Endothelial cell of umbilical vein (primary cell): ENCODE results near the gene KRTAP21-1. TPM values are rescaled to one million over a fixed set of nuclear protein-coding genes. Genes with fewer than 3 reads are reported as not detected.

Experiments used
- BruUV-seq: library from RNA; stranded (reverse); fragments of 400-500 nt; replicated peaks from 2 replicates; lab custom pipeline; 2021; lab: Mats Ljungman, UMichigan
- CTCF ChIA-PET: fragments of 300-600, 350-600 bp; sonication (Branson Sonifier 250); formaldehyde crosslinking; loops from one replicate; lab custom pipeline; 2021; ENCODE audit warnings: antibody characterized with exemption, inconsistent platforms; lab: Charles Lee
- POLR2A ChIA-PET: fragments of 300-600, 350-600 bp; sonication (Branson Sonifier 250); formaldehyde crosslinking; loops from one replicate; lab custom pipeline; 2021; ENCODE audit warnings: antibody characterized with exemption, inconsistent platforms; lab: Charles Lee
- DNase-seq: peaks from one replicate; pipeline ENCODE4 v3.0.0-alpha.2; 2011; ENCODE audit warnings: low read depth, low spot score
- FAIRE-seq: peaks from 2 replicates; lab custom pipeline; 2011; peaks lifted over from hg19 to GRCh38; lab: Jason Lieb, UNC
- H2AFZ ChIP-seq: 2 replicates; pipeline ENCODE4 v1.6.0; 2012; ENCODE audit warnings: low read depth, low read length, control low read depth, inconsistent platforms
- H3K27ac ChIP-seq: 2 replicates; pipeline ENCODE4 v1.5.1; 2011; ENCODE audit warnings: low read depth, mild to moderate bottlenecking, control low read depth, low read length, moderate library complexity; ENCODE audit not compliant: insufficient read depth
- H3K27me3 ChIP-seq, 2 experiments: 2 replicates each; pipeline versions ENCODE4 v1.6.0 to v1.6.1; 2011; ENCODE audit warnings: low read length in 2 of 2, mixed read lengths in 1 of 2; ENCODE audit not compliant: control insufficient read depth in 2 of 2, insufficient read depth in 2 of 2
- H3K36me3 ChIP-seq, 2 experiments: 2 replicates in 1 of 2; 3 replicates in 1 of 2; pipeline ENCODE4 v1.5.1; 2011; ENCODE audit warnings: low read length in 2 of 2, mild to moderate bottlenecking in 1 of 2, moderate library complexity in 1 of 2; ENCODE audit not compliant: control insufficient read depth in 2 of 2, insufficient read depth in 2 of 2; ENCODE audit errors: extremely low read depth in 1 of 2
- H3K4me1 ChIP-seq: 3 replicates; pipeline ENCODE4 v1.5.1; 2011; ENCODE audit warnings: mild to moderate bottlenecking, low read length; ENCODE audit not compliant: control insufficient read depth, insufficient read depth; ENCODE audit errors: extremely low read depth
- H3K4me2 ChIP-seq: 2 replicates; pipeline ENCODE4 v1.6.1; 2011; ENCODE audit warnings: low read length, control low read depth, mixed read lengths; ENCODE audit not compliant: insufficient read depth
- H3K4me3 ChIP-seq, 3 experiments: fragments of 200-600 bp in 1 of 3; sonication (generic), shearing (Covaris generic) in 1 of 3; replicated peaks in 1 of 3; 2 replicates each; pipeline ENCODE4 v1.5.1; 2011 to 2016; ENCODE audit warnings: control low read depth in 3 of 3, low read length in 3 of 3, mild to moderate bottlenecking in 2 of 3, inconsistent platforms in 1 of 3, low read depth in 1 of 3, moderate library complexity in 1 of 3; ENCODE audit not compliant: insufficient read depth in 1 of 3
- H3K79me2 ChIP-seq: 2 replicates; pipeline ENCODE4 v1.6.0; 2012; ENCODE audit warnings: low read length, inconsistent platforms; ENCODE audit not compliant: control insufficient read depth, insufficient read depth
- H3K9ac ChIP-seq: replicated peaks from 2 replicates; pipeline ENCODE3; 2011; ENCODE audit warnings: low read length, control low read depth; ENCODE audit not compliant: insufficient read depth; ENCODE audit errors: extremely low read depth
- H3K9me1 ChIP-seq: replicated peaks from 3 replicates; pipeline ENCODE4 v1.6.0; 2011; ENCODE audit warnings: mild to moderate bottlenecking, low read length; ENCODE audit not compliant: control insufficient read depth, insufficient read depth; ENCODE audit errors: extremely low read depth
- H3K9me3 ChIP-seq: replicated peaks from 2 replicates; pipeline ENCODE4 v1.5.1; 2012; ENCODE audit warnings: low read length, inconsistent platforms; ENCODE audit not compliant: control insufficient read depth, insufficient read depth
- H4K20me1 ChIP-seq: replicated peaks from 2 replicates; pipeline ENCODE3; 2011; ENCODE audit warnings: mild to moderate bottlenecking, low read length; ENCODE audit not compliant: control insufficient read depth, insufficient read depth; ENCODE audit errors: extremely low read depth
- CTCF ChIP-seq, 2 donors: IDR thresholded peaks; 1 replicate in 1 of 2; 2 replicates in 1 of 2; pipeline ENCODE4 v1.5.1; 2011; ENCODE audit warnings: low read length in 2 of 2, mild to moderate bottlenecking in 2 of 2, moderate library complexity in 2 of 2, control low read depth in 1 of 2, inconsistent platforms in 1 of 2, low read depth in 1 of 2; ENCODE audit not compliant: insufficient read depth in 1 of 2; ENCODE audit errors: extremely low read depth in 1 of 2
- EZH2 ChIP-seq: IDR thresholded peaks from 2 replicates; pipeline ENCODE4 v1.6.1; 2012; ENCODE audit warnings: borderline replicate concordance, low read depth, mild to moderate bottlenecking, moderate library complexity, low read length, inconsistent platforms; ENCODE audit not compliant: severe bottlenecking
- FOS ChIP-seq: IDR thresholded peaks from 2 replicates; pipeline ENCODE4 v1.6.1; 2011; ENCODE audit warnings: mild to moderate bottlenecking, low read length, moderate library complexity, borderline replicate concordance; ENCODE audit not compliant: insufficient read depth
- GATA2 ChIP-seq: IDR thresholded peaks from 2 replicates; pipeline ENCODE4 v1.7.0; 2011; ENCODE audit warnings: low read depth, mild to moderate bottlenecking, moderate library complexity, mixed read lengths, low read length; ENCODE audit not compliant: insufficient read length, insufficient read depth
- JUN ChIP-seq: IDR thresholded peaks from 2 replicates; pipeline ENCODE4 v1.6.1; 2011; ENCODE audit warnings: borderline replicate concordance, low read depth; ENCODE audit not compliant: insufficient read length, insufficient read depth
- MAX ChIP-seq: IDR thresholded peaks from 2 replicates; pipeline ENCODE4 v1.6.1; 2011; ENCODE audit not compliant: insufficient read depth, insufficient read length
- MYC ChIP-seq: IDR thresholded peaks from one replicate; pipeline ENCODE4 v1.6.1; 2011; ENCODE audit warnings: mild to moderate bottlenecking, low read depth, low read length
- POLR2A ChIP-seq: IDR thresholded peaks from 2 replicates; pipeline ENCODE4 v1.6.1; 2012; ENCODE audit warnings: low read depth, mild to moderate bottlenecking, control low read depth, low read length
- POLR2AphosphoS5 ChIP-seq: IDR thresholded peaks from 2 replicates; pipeline ENCODE4 v1.6.1; 2012; ENCODE audit warnings: low read depth, mild to moderate bottlenecking, control low read depth, low read length, moderate library complexity; ENCODE audit not compliant: insufficient read depth
- dilution Hi-C: fragments of 300-500 bp; cut with MboI; formaldehyde crosslinking; loops from one replicate; pipeline ENCODE4 v1.15.0; 2019; ENCODE audit warnings: low sequenced_read_pairs; ENCODE audit not compliant: extremely low pct_ligation_motif_present
- intact Hi-C: fragments of 100-400 bp; cut with micrococcal nuclease; formaldehyde crosslinking; loops from one replicate; pipeline ENCODE4 v1.10.0; 2022
- polyA plus RNA-seq, 4 experiments: library from polyadenylated mRNA; depleted of rRNA in 3 of 4; stranded (reverse) in 3 of 4; unstranded in 1 of 4; fragments of >200 nt; gene quantifications; 2 replicates each; pipeline versions ENCODE4 v1.2.1 to v1.2.3, GENCODE V29; 2011 to 2012; ENCODE audit warnings: missing spikeins in 1 of 4
- total RNA-seq: library from RNA; stranded (reverse); gene quantifications from 2 replicates; pipeline ENCODE4 v1.2.3, GENCODE V29; 2021

KRTAP21-1 gene
- total and polyA plus RNA-seq, 2 donors (not counting 3 experiments of a cell fraction or from before 2014, with no cell fraction given): not detected

- H3K27ac ChIP-seq: no peak overlapping the region
- no peaks in the 10 kb centered on the region for H3K9me3 ChIP-seq
- no peaks in the 10 kb centered on the region for H3K36me3 ChIP-seq
- no peak for FAIRE-seq
- no peak overlapping the region for H3K9ac ChIP-seq
- no peaks in the 10 kb centered on the region for H3K9me1 ChIP-seq
- H2AFZ ChIP-seq: no peak overlapping the region
- BruUV-seq: no TSS peak
- no peak overlapping the region for H3K4me2 ChIP-seq
- no peaks in the 10 kb centered on the region for H3K79me2 ChIP-seq
- no peak for DNase-seq
- ChIA-PET CTCF (no interaction called here), POLR2A (no interaction called here)
- no peaks in the 10 kb centered on the region for H4K20me1 ChIP-seq
- intact Hi-C loops (no loop called here), dilution Hi-C loops (no loop called here)
- H3K4me3 ChIP-seq: no peak overlapping the region
- no peaks in the 10 kb centered on the region for H3K4me1 ChIP-seq
- no peak for TF ChIP-seq MYC
- no peaks in the 10 kb centered on the region for H3K27me3 ChIP-seq
Measured at GRCh38 chr21:30714946-30715345, 40.3 kb downstream of the KRTAP21-1 start.

- no TSS peak for BruUV-seq
- H3K36me3 ChIP-seq: no peaks in the 10 kb centered on the region
- DNase-seq: no peak
- ChIA-PET POLR2A (no interaction called here), CTCF (interaction anchor here (0.6 kb wide), 1 partner anchor 1136 kb away, joined by 3 read pairs; no protein-coding TSS in a partner anchor)
- H3K9me3 ChIP-seq: no peaks in the 10 kb centered on the region
- no peak for FAIRE-seq
- no peak overlapping the region for H2AFZ ChIP-seq
- no peaks in the 10 kb centered on the region for H3K27me3 ChIP-seq
- H3K4me2 ChIP-seq: no peak overlapping the region
- no peaks in the 10 kb centered on the region for H3K79me2 ChIP-seq
- dilution Hi-C loops: no loop called here
- no peaks in the 10 kb centered on the region for H4K20me1 ChIP-seq
- no peak overlapping the region for H3K4me3 ChIP-seq
- H3K9ac ChIP-seq: no peak overlapping the region
- H3K27ac ChIP-seq: no peak overlapping the region
- TF ChIP-seq MAX: no peak
- no peak for TF ChIP-seq MYC
- TF ChIP-seq FOS: no peak
- TF ChIP-seq POLR2AphosphoS5: no peak
- TF ChIP-seq EZH2: no peak
- TF ChIP-seq JUN: no peak
- no peak for TF ChIP-seq GATA2
- no peak for TF ChIP-seq CTCF (IDR thresholded peaks at IDR 0.05; ENCODE audit: extremely low read depth in 1 of 2, insufficient read depth in 1 of 2, low read depth in 1 of 2, low read length in 2 of 2)
- no peak for TF ChIP-seq POLR2A
- no peaks in the 10 kb centered on the region for H3K9me1 ChIP-seq
- H3K4me1 ChIP-seq: no peaks in the 10 kb centered on the region
- intact Hi-C loops: no loop called here
Measured at GRCh38 chr21:30714456-30714855, 40.8 kb downstream of the KRTAP21-1 start.
